ENCODE measurements around the gene LY6G5C.

- TF ChIP-seq CTCF (IDR thresholded peaks at IDR 0.05) (no peak), POLR2A (IDR thresholded peaks at IDR 0.05) (no peak)
Measured at GRCh38 chr6:31639043-31639442, 41.8 kb downstream of the LY6G5C start.

Data from thyroid gland (tissue), 4 donors.